SK-N-SH (cell line): ENCODE data around the gene EXOC4. TPM values are rescaled to one million over a fixed set of nuclear protein-coding genes. Genes with fewer than 3 reads are reported as not detected.

Source experiments
- CTCF ChIA-PET: fragments of 300-600, 350-600 bp; formaldehyde crosslinking; extraction: SDS; loops from one replicate; lab custom pipeline; 2021; lab: Yijun Ruan, JAX
- POLR2A ChIA-PET: fragments of 350-600 bp; sonication (Branson Sonifier 250); formaldehyde crosslinking; extraction: SDS; loops from one replicate; lab custom pipeline; 2020; ENCODE audit warnings: antibody characterized with exemption, inconsistent platforms; lab: Yijun Ruan, JAX
- DNase-seq: peaks from one replicate; pipeline ENCODE4 v3.0.0; 2012
- H2AFZ ChIP-seq: fragments of 200-600 bp; sonication (generic); 2 replicates; pipeline ENCODE4 v1.8.1; 2016; ENCODE audit warnings: antibody characterized with exemption, mild to moderate bottlenecking, low read depth
- H3F3A ChIP-seq: fragments of 200-600 bp; sonication (generic); replicated peaks from 2 replicates; pipeline ENCODE3; 2016; ENCODE audit warnings: antibody characterized with exemption, mild to moderate bottlenecking; ENCODE audit not compliant: insufficient read depth
- H3K27ac ChIP-seq, 2 experiments: fragments of 200-500 bp in 1 of 2; fragments of 200-600 bp in 1 of 2; sonication (Bioruptor generic) in 1 of 2; sonication (generic), shearing (Covaris generic) in 1 of 2; 2 replicates each; pipeline versions ENCODE4 v1.5.1 to v1.6.1; 2014 to 2016; ENCODE audit warnings: low read depth in 2 of 2, inconsistent platforms in 1 of 2, low read length in 1 of 2, mild to moderate bottlenecking in 1 of 2, mixed read lengths in 1 of 2
- H3K27me3 ChIP-seq: fragments of 200-600 bp; sonication (generic), shearing (Covaris generic); 2 replicates; pipeline ENCODE4 v1.6.1; 2016; ENCODE audit warnings: mixed run types; ENCODE audit not compliant: insufficient read depth
- H3K36me3 ChIP-seq, 2 experiments: fragments of 200-500 bp in 1 of 2; fragments of 200-600 bp in 1 of 2; sonication (Bioruptor generic) in 1 of 2; sonication (generic) in 1 of 2; replicated peaks in 1 of 2; 2 replicates each; pipeline versions ENCODE3 to v1.5.1; 2014 to 2016; ENCODE audit warnings: low read length in 1 of 2, mild to moderate bottlenecking in 1 of 2; ENCODE audit not compliant: insufficient read depth in 2 of 2, control insufficient read depth in 1 of 2
- H3K4me1 ChIP-seq, 2 experiments: fragments of 200-500 bp in 1 of 2; fragments of 200-600 bp in 1 of 2; sonication (Bioruptor generic) in 1 of 2; sonication (generic), shearing (Covaris generic) in 1 of 2; 2 replicates each; pipeline versions ENCODE4 v1.5.1 to v1.6.1; 2014 to 2016; ENCODE audit warnings: low read depth in 1 of 2, low read length in 1 of 2, mixed run types in 1 of 2; ENCODE audit not compliant: insufficient read depth in 2 of 2, control insufficient read depth in 1 of 2
- H3K4me2 ChIP-seq: fragments of 200-600 bp; sonication (generic), shearing (Covaris generic); 2 replicates; pipeline ENCODE4 v1.6.1; 2017; ENCODE audit warnings: mixed run types
- H3K4me3 ChIP-seq, 2 experiments: fragments of 200-500 bp in 1 of 2; fragments of 200-600 bp in 1 of 2; sonication (Bioruptor generic) in 1 of 2; sonication (generic), shearing (Covaris generic) in 1 of 2; 2 replicates each; pipeline versions ENCODE4 v1.5.1 to v1.8.1; 2014 to 2016; ENCODE audit warnings: low read depth in 2 of 2, inconsistent platforms in 1 of 2, low read length in 1 of 2, mild to moderate bottlenecking in 1 of 2, mixed read lengths in 1 of 2, moderate library complexity in 1 of 2
- H3K79me2 ChIP-seq: fragments of 200-600 bp; sonication (generic); 2 replicates; pipeline ENCODE4 v1.8.1; 2017; ENCODE audit warnings: mild to moderate bottlenecking; ENCODE audit not compliant: insufficient read depth
- H3K9ac ChIP-seq: fragments of 200-600 bp; sonication (generic); 2 replicates; pipeline ENCODE4 v1.6.1; 2017; ENCODE audit warnings: mixed run types
- H3K9me2 ChIP-seq: fragments of 200-600 bp; sonication (generic); 2 replicates; pipeline ENCODE4 v1.6.1; 2017; ENCODE audit warnings: mixed run types
- H3K9me3 ChIP-seq: fragments of 200-600 bp; sonication (generic); 2 replicates; pipeline ENCODE4 v1.6.1; 2017; ENCODE audit warnings: mixed run types, mild to moderate bottlenecking, moderate library complexity
- H4K20me1 ChIP-seq: fragments of 200-600 bp; sonication (generic); 2 replicates; pipeline ENCODE4 v1.6.1; 2017; ENCODE audit warnings: mild to moderate bottlenecking, mixed run types; ENCODE audit not compliant: insufficient read depth
- CHD2 ChIP-seq: fragments of 150-350 bp; IDR thresholded peaks from 2 replicates; pipeline ENCODE4 v1.6.1; 2018; ENCODE audit warnings: low read length; ENCODE audit not compliant: partially characterized antibody
- ELF1 ChIP-seq: IDR thresholded peaks from 2 replicates; pipeline ENCODE4 v1.4.0; 2012
- FOXJ3 ChIP-seq: sonication (generic); formaldehyde crosslinking; IDR thresholded peaks from 2 replicates; pipeline ENCODE4 v1.5.1; 2020; ENCODE audit warnings: mild to moderate bottlenecking, missing genetic modification reagents
- FOXM1 ChIP-seq: IDR thresholded peaks from 2 replicates; pipeline ENCODE4 v1.4.0; 2012; ENCODE audit warnings: low read depth, mild to moderate bottlenecking
- GABPA ChIP-seq: IDR thresholded peaks from 2 replicates; pipeline ENCODE4 v1.4.0; 2012; ENCODE audit warnings: low read depth, mild to moderate bottlenecking
- GATA2 ChIP-seq: sonication (generic); formaldehyde crosslinking; IDR thresholded peaks from 2 replicates; pipeline ENCODE4 v1.5.0; 2020; ENCODE audit warnings: mild to moderate bottlenecking, missing genetic modification reagents
- MEF2A ChIP-seq: IDR thresholded peaks from 2 replicates; pipeline ENCODE4 v1.4.0; 2012; ENCODE audit warnings: low read depth, borderline replicate concordance
- NRF1 ChIP-seq: IDR thresholded peaks from 2 replicates; pipeline ENCODE4 v1.6.1; 2012; ENCODE audit warnings: low read depth, mild to moderate bottlenecking, low read length
- POLR2AphosphoS5 ChIP-seq: IDR thresholded peaks from 2 replicates; pipeline ENCODE4 v1.6.1; 2012; ENCODE audit warnings: low read depth, low read length
- RAD21 ChIP-seq: IDR thresholded peaks from 2 replicates; pipeline ENCODE4 v1.6.1; 2012; ENCODE audit warnings: mild to moderate bottlenecking, low read length
- REST ChIP-seq: IDR thresholded peaks from 2 replicates; pipeline ENCODE4 v1.6.1; 2012; ENCODE audit warnings: mild to moderate bottlenecking, low read depth, low read length, moderate library complexity
- RFX5 ChIP-seq: IDR thresholded peaks from 2 replicates; pipeline ENCODE4 v1.6.1; 2012; ENCODE audit warnings: mild to moderate bottlenecking, improper control_type of control experiment, low read length
- SIN3A ChIP-seq: IDR thresholded peaks from 2 replicates; pipeline ENCODE4 v1.6.1; 2012; ENCODE audit warnings: low read depth, mild to moderate bottlenecking, low read length, moderate library complexity, borderline replicate concordance
- USF1 ChIP-seq: IDR thresholded peaks from 2 replicates; pipeline ENCODE4 v1.4.0; 2012; ENCODE audit warnings: low read depth, borderline replicate concordance
- USF2 ChIP-seq: fragments of 150-350 bp; IDR thresholded peaks from 2 replicates; pipeline ENCODE4 v1.6.1; 2017; ENCODE audit warnings: antibody characterized with exemption, low read length, low read depth, borderline replicate concordance
- YY1 ChIP-seq: IDR thresholded peaks from 2 replicates; pipeline ENCODE4 v1.4.0; 2012; ENCODE audit warnings: low read depth, mild to moderate bottlenecking
- WGBS: methylation state at CpG from one replicate; pipeline ENCODE4 v1.1.6; 2017; ENCODE audit warnings: low lambda C conversion rate; 5-methylcytosine and 5-hydroxymethylcytosine counted together
- polyA plus RNA-seq, 3 experiments: library from polyadenylated mRNA; depleted of rRNA; stranded (reverse); fragments of >200 nt; gene quantifications; 2 replicates each; pipeline ENCODE4 v1.2.3, GENCODE V29; 2012

EXOC4 gene
- polyA plus RNA-seq, 1 of the 3 experiments (the other 2 are of a cell fraction): 37.3 TPM

- TF ChIP-seq USF1: no peak
Measured at GRCh38 chr7:133843341-133843740, 590.5 kb downstream of the EXOC4 start (continued).

- TF ChIP-seq USF2 (no peak), GATA2 (no peak), YY1 (no peak), USF1 (no peak)
- CTCF ChIA-PET: interaction anchor here (0.6 to 8.6 kb wide), 19 partner anchors 9 to 183 kb away, joined by 3 to 62 read pairs (median 4); no protein-coding TSS in a partner anchor
Measured at GRCh38 chr7:133845005-133845404, 592.1 kb downstream of the EXOC4 start.

GRCh38 chr7:133846203-133846945 is 593.5 kb downstream of the EXOC4 start:
- peak overlapping the region in 1 of 2 experiments; percentile 99; a peak in 2 of 4 replicates for H3K27ac ChIP-seq
- CTCF ChIA-PET: interaction anchor here (0.6 to 8.6 kb wide), 21 partner anchors 8 to 574 kb away, joined by 3 to 62 read pairs (median 3); no protein-coding TSS in a partner anchor
- TF ChIP-seq CHD2: peak; percentile 62
- peak; percentile 71 for TF ChIP-seq GATA2
- no peak for TF ChIP-seq ELF1
- peak; percentile 37; the same call in 1 of the 2 replicates for TF ChIP-seq RAD21
- no peak for TF ChIP-seq REST
- TF ChIP-seq SIN3A: no peak
- no peak for TF ChIP-seq USF2
- no peak for TF ChIP-seq FOXM1
- no peak for TF ChIP-seq NRF1
- TF ChIP-seq FOXJ3 (CRISPR knock-in tag): peak; percentile 60
- no peak for TF ChIP-seq MEF2A
- TF ChIP-seq YY1: no peak
- TF ChIP-seq RFX5: 0 out of 2 replicates have a peak, but pooled peaks have one; percentile 12
- TF ChIP-seq POLR2AphosphoS5: 0 out of 2 replicates have a peak, but pooled peaks have one; percentile 21
- no peak for TF ChIP-seq GABPA

More at GRCh38 chr7:133845005-133845404, 592.1 kb downstream of the EXOC4 start:
- Histone ChIP-seq H3K4me1 (peaks cover 0 to 25% of the 10 kb centered on the region in 2 experiments; a peak in 2 of 4 replicates), H3K9me3 (no peaks in the 10 kb centered on the region), H3K36me3 (peaks cover 0 to 3% of the 10 kb centered on the region in 2 experiments), H3K27me3 (no peaks in the 10 kb centered on the region), H4K20me1 (no peaks in the 10 kb centered on the region), H2AFZ (no peak overlapping the region), H3K4me2 (no peak overlapping the region), H3K9me2 (no peaks in the 10 kb centered on the region), H3K27ac (peak overlapping the region in 1 of 2 experiments; percentile 99; a peak in 2 of 4 replicates), H3K9ac (no peak overlapping the region), H3K79me2 (peaks cover 9% of the 10 kb centered on the region), H3K4me3 (no peak overlapping the region), H3F3A (peaks cover 7% of the 10 kb centered on the region)
- no peak for DNase-seq
- POLR2A ChIA-PET: interaction anchor here (1.0 to 2.1 kb wide), 4 partner anchors 8 to 71 kb away, joined by 3 to 13 read pairs (median 6); no protein-coding TSS in a partner anchor

More at GRCh38 chr7:133846203-133846945, 593.5 kb downstream of the EXOC4 start:
- POLR2A ChIA-PET: interaction anchor here (0.6 to 2.1 kb wide), 9 partner anchors 9 to 109 kb away, joined by 3 to 13 read pairs (median 4); no protein-coding TSS in a partner anchor
- Histone ChIP-seq H4K20me1 (no peaks in the 10 kb centered on the region), H3K9me2 (no peaks in the 10 kb centered on the region), H3K4me2 (no peak overlapping the region), H2AFZ (no peak overlapping the region), H3K79me2 (peaks cover 9% of the 10 kb centered on the region), H3K9me3 (no peaks in the 10 kb centered on the region), H3K4me1 (peaks cover 5 to 27% of the 10 kb centered on the region in 2 experiments), H3K9ac (no peak overlapping the region), H3K36me3 (peaks cover 0 to 3% of the 10 kb centered on the region in 2 experiments), H3F3A (peaks cover 13% of the 10 kb centered on the region), H3K4me3 (no peak overlapping the region), H3K27me3 (no peaks in the 10 kb centered on the region)
- DNase-seq: peak; percentile 67
- 70% methylated on average over 8 of the region's 8 CpGs for WGBS
